ENCODE data around the gene SP110.
A peak's percentile ranks its signal among the peaks of the same experiment; 100 is the strongest.
"Not testable (repeated sequence)": the region's sequence is repeated elsewhere in the genome, so short reads cannot be mapped to it uniquely, and the experiment has no call there.

SP110 gene

GRCh38 chr2:230224458-230224857 lies 4.7 kb upstream of the SP110 start:
- H3K4me3 ChIP-seq (ENCODE audit: low read depth, low read length) = no peak overlapping the region
- TF ChIP-seq CTCF (IDR thresholded peaks at IDR 0.05; ENCODE audit: low read depth, low read length) = no peak

GRCh38 chr2:230222829-230223228 lies 3.0 kb upstream of the SP110 start:
- not testable (repeated sequence) for H3K4me3 ChIP-seq (ENCODE audit: low read depth, low read length)

GRCh38 chr2:230221493-230221892 lies 1.7 kb upstream of the SP110 start:
- no peak overlapping the region for H3K4me3 ChIP-seq (ENCODE audit: low read depth, low read length)
- no peak for TF ChIP-seq CTCF (IDR thresholded peaks at IDR 0.05; ENCODE audit: low read depth, low read length)

GRCh38 chr2:230220347-230220969 lies 674 bp upstream of the SP110 start:
- TF ChIP-seq CTCF (IDR thresholded peaks at IDR 0.05; ENCODE audit: low read depth, low read length) = no peak
- H3K4me3 ChIP-seq (ENCODE audit: low read depth, low read length) = peak overlapping the region; percentile 71

GRCh38 chr2:230218421-230218820 lies 1.4 kb downstream of the SP110 start:
- H3K4me3 ChIP-seq (ENCODE audit: low read depth, low read length) = no peak overlapping the region
- TF ChIP-seq CTCF (IDR thresholded peaks at IDR 0.05; ENCODE audit: low read depth, low read length) = no peak

- TF ChIP-seq CTCF (IDR thresholded peaks at IDR 0.05; ENCODE audit: low read depth, low read length) = no peak
- no peak overlapping the region for H3K4me3 ChIP-seq (ENCODE audit: low read depth, low read length)
Measured at GRCh38 chr2:230217424-230217823, 2.4 kb downstream of the SP110 start.

- no peak for TF ChIP-seq CTCF (IDR thresholded peaks at IDR 0.05; ENCODE audit: low read depth, low read length)
- H3K4me3 ChIP-seq (ENCODE audit: low read depth, low read length) = no peak overlapping the region
Measured at GRCh38 chr2:230216489-230216888, 3.3 kb downstream of the SP110 start.

- no peak overlapping the region for H3K4me3 ChIP-seq (ENCODE audit: low read depth, low read length)
- no peak for TF ChIP-seq CTCF (IDR thresholded peaks at IDR 0.05; ENCODE audit: low read depth, low read length)
Measured at GRCh38 chr2:230209422-230210051, 10.2 kb downstream of the SP110 start.

Measured in WI38 (cell line).